ENCODE measurements around the gene SNX17.

GRCh38 chr2:27351802-27352598, 18.4 kb upstream of the SNX17 start:
- TF ChIP-seq, protein P1, sequence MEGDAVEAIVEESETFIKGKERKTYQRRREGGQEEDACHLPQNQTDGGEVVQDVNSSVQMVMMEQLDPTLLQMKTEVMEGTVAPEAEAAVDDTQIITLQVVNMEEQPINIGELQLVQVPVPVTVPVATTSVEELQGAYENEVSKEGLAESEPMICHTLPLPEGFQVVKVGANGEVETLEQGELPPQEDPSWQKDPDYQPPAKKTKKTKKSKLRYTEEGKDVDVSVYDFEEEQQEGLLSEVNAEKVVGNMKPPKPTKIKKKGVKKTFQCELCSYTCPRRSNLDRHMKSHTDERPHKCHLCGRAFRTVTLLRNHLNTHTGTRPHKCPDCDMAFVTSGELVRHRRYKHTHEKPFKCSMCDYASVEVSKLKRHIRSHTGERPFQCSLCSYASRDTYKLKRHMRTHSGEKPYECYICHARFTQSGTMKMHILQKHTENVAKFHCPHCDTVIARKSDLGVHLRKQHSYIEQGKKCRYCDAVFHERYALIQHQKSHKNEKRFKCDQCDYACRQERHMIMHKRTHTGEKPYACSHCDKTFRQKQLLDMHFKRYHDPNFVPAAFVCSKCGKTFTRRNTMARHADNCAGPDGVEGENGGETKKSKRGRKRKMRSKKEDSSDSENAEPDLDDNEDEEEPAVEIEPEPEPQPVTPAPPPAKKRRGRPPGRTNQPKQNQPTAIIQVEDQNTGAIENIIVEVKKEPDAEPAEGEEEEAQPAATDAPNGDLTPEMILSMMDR (IDR thresholded peaks at IDR 0.05 in 2 of 3, conservative IDR thresholded peaks at IDR 0.05 in 1 of 3; ENCODE audit: borderline replicate concordance in 1 of 3, insufficient read depth in 1 of 3, low read depth in 2 of 3, low read length in 2 of 3): no peak
- TF ChIP-seq SRF (IDR thresholded peaks at IDR 0.05; ENCODE audit: low read depth) (no peak), REST (IDR thresholded peaks at IDR 0.05; ENCODE audit: low read depth) (no peak), POLR2AphosphoS5 (IDR thresholded peaks at IDR 0.05; ENCODE audit: low read depth, low read length) (no peak), SP1 (IDR thresholded peaks at IDR 0.05; ENCODE audit: low read depth) (no peak), EZH2phosphoT487 (IDR thresholded peaks at IDR 0.05; ENCODE audit: borderline replicate concordance) (no peak), RAD21 (IDR thresholded peaks at IDR 0.05; ENCODE audit: low read depth) (no peak), POLR2A (IDR thresholded peaks at IDR 0.05; ENCODE audit: borderline replicate concordance, extremely low read depth, insufficient read depth, insufficient read length) (no peak), EZH2 (IDR thresholded peaks at IDR 0.05) (no peak), CBX3 (IDR thresholded peaks at IDR 0.05; ENCODE audit: low read depth) (no peak), ZFX (IDR thresholded peaks at IDR 0.05) (no peak), TCF7L2 (IDR thresholded peaks at IDR 0.05; ENCODE audit: borderline replicate concordance, extremely low read depth, insufficient read depth, insufficient read length) (no peak), ZBTB33 (IDR thresholded peaks at IDR 0.05; ENCODE audit: extremely low read depth, insufficient replicate concordance, low read length) (no peak)
